NK-92 (cell line): Measurements from ENCODE around the gene ELF3.
"Not testable (repeated sequence)": the region's sequence is repeated elsewhere in the genome, so short reads cannot be mapped to it uniquely, and the experiment has no call there.

ENCODE experiments used
- DNase-seq: peaks from one replicate; lab custom pipeline; 2025; ENCODE audit not compliant: unreplicated experiment; lab: John Stamatoyannopoulos, UW

ELF3 gene

GRCh38 chr1:202007805-202008489 lies 2.4 kb upstream of the ELF3 start:
- DNase-seq, result no peak

- no peak for DNase-seq
These were observed 834 bp upstream of the ELF3 start for GRCh38 chr1:202009326-202010179.

GRCh38 chr1:202011994-202012393 lies 1.6 kb downstream of the ELF3 start:
- DNase-seq, result no peak

- DNase-seq, result no peak
These were observed 2.4 kb downstream of the ELF3 start for GRCh38 chr1:202012544-202013478.

GRCh38 chr1:202013603-202014002 lies 3.2 kb downstream of the ELF3 start:
- DNase-seq, result no peak

GRCh38 chr1:202014060-202014459 lies 3.7 kb downstream of the ELF3 start:
- no peak for DNase-seq

GRCh38 chr1:202014915-202015661 lies 4.7 kb downstream of the ELF3 start:
- no peak for DNase-seq

- DNase-seq, result no peak
These were observed 5.2 kb downstream of the ELF3 start for GRCh38 chr1:202015662-202015937.

- DNase-seq, result no peak
These were observed 5.8 kb downstream of the ELF3 start for GRCh38 chr1:202016022-202016810.

GRCh38 chr1:202016811-202017748 lies 6.7 kb downstream of the ELF3 start:
- DNase-seq, result no peak

- DNase-seq, result no peak
These were observed 7.5 kb downstream of the ELF3 start for GRCh38 chr1:202017749-202018467.

GRCh38 chr1:202018468-202019234 lies 8.3 kb downstream of the ELF3 start:
- no peak for DNase-seq

- not testable (repeated sequence) for DNase-seq
These were observed 8.8 kb downstream of the ELF3 start for GRCh38 chr1:202019235-202019558.

- DNase-seq, result no peak
These were observed 12.6 kb downstream of the ELF3 start for GRCh38 chr1:202023001-202023433.

GRCh38 chr1:202029171-202029665 lies 18.8 kb downstream of the ELF3 start:
- DNase-seq, result no peak

- no peak for DNase-seq
These were observed 19.3 kb downstream of the ELF3 start for GRCh38 chr1:202029727-202030126.

GRCh38 chr1:202031796-202032195 lies 21.4 kb downstream of the ELF3 start:
- DNase-seq, result no peak
